ENCODE data around the gene TRANK1.
A peak's percentile ranks its signal among the peaks of the same experiment; 100 is the strongest.

The TRANK1 gene

GRCh38 chr3:36992806-36993325 lies 48.0 kb upstream of the TRANK1 start, which contains the start of gene EPM2AIP1 (continued):
- TF ChIP-seq ZBTB8A (tag by site-specific recombination; IDR thresholded peaks at IDR 0.05) (peak; percentile 38; the same call in 1 of the 2 replicates), KLF16 (tag by site-specific recombination; IDR thresholded peaks at IDR 0.05) (peak; percentile 64), AEBP2 (tag by site-specific recombination; IDR thresholded peaks at IDR 0.05; ENCODE audit: borderline replicate concordance) (no peak), ZBTB11 (tag by site-specific recombination; conservative IDR thresholded peaks at IDR 0.05; ENCODE audit: low read depth) (no peak), WT1 (tag by site-specific recombination; IDR thresholded peaks at IDR 0.05) (peak; percentile 32; the same call in 1 of the 2 replicates), ZBTB20 (tag by site-specific recombination; IDR thresholded peaks at IDR 0.05) (no peak), ZNF169 (tag by site-specific recombination; IDR thresholded peaks at IDR 0.05) (no peak), OSR2 (tag by site-specific recombination; IDR thresholded peaks at IDR 0.05) (no peak), ZNF501 (tag by site-specific recombination; IDR thresholded peaks at IDR 0.05) (peak; percentile 72), CTCF (tag by site-specific recombination; IDR thresholded peaks at IDR 0.05) (peak; percentile 89), YY1 (tag by site-specific recombination; IDR thresholded peaks at IDR 0.05) (peak; percentile 68), ZNF2 (tag by site-specific recombination; IDR thresholded peaks at IDR 0.05) (0 out of 2 replicates have a peak, but pooled peaks have one; percentile 47), KLF8 (tag by site-specific recombination; IDR thresholded peaks at IDR 0.05) (0 out of 2 replicates have a peak, but pooled peaks have one; percentile 6), ZNF214 (tag by site-specific recombination; IDR thresholded peaks at IDR 0.05; ENCODE audit: borderline replicate concordance) (no peak), ELK4 (IDR thresholded peaks at IDR 0.05; ENCODE audit: borderline replicate concordance, low read depth, low read length) (no peak), ZNF394 (tag by site-specific recombination; IDR thresholded peaks at IDR 0.05; ENCODE audit: borderline replicate concordance) (0 out of 2 replicates have a peak, but pooled peaks have one; percentile 21), ZBTB26 (tag by site-specific recombination; optimal IDR thresholded peaks at IDR 0.05) (peak; percentile 78), ZNF211 (tag by site-specific recombination; IDR thresholded peaks at IDR 0.05; ENCODE audit: low read depth) (no peak), ZNF843 (tag by site-specific recombination; IDR thresholded peaks at IDR 0.05) (peak; percentile 39; the same call in 1 of the 2 replicates), ZSCAN23 (tag by site-specific recombination; IDR thresholded peaks at IDR 0.05) (no peak), ZXDB (tag by site-specific recombination; IDR thresholded peaks at IDR 0.05) (peak; percentile 10; the same call in 1 of the 2 replicates), KLF7 (tag by site-specific recombination; IDR thresholded peaks at IDR 0.05; ENCODE audit: borderline replicate concordance) (peak; percentile 44), ZNF692 (tag by site-specific recombination; IDR thresholded peaks at IDR 0.05) (peak; percentile 65), ZNF341 (tag by site-specific recombination; IDR thresholded peaks at IDR 0.05; ENCODE audit: low read depth) (no peak), ZNF138 (tag by site-specific recombination; IDR thresholded peaks at IDR 0.05; ENCODE audit: borderline replicate concordance) (no peak), ZNF335 (tag by site-specific recombination; conservative IDR thresholded peaks at IDR 0.05) (peak; percentile 61), ZNF580 (tag by site-specific recombination; IDR thresholded peaks at IDR 0.05) (peak; percentile 28; the same call in 1 of the 2 replicates), ZEB2 (tag by site-specific recombination; IDR thresholded peaks at IDR 0.05) (0 out of 2 replicates have a peak, but pooled peaks have one; percentile 24), ZSCAN30 (tag by site-specific recombination; IDR thresholded peaks at IDR 0.05) (peak; percentile 68; the same call in 1 of the 2 replicates)

Data from HEK293 (cell line).